Measurements from ENCODE around the gene DPH3.
A peak's percentile ranks its signal among the peaks of the same experiment; 100 is the strongest.

The DPH3 gene

GRCh38 chr3:16255326-16255725 lies 9.4 kb downstream of the DPH3 start:
- no peak for DNase-seq (ENCODE audit: low read depth in 3 of 3)

GRCh38 chr3:16254916-16255315 lies 9.8 kb downstream of the DPH3 start:
- DNase-seq (ENCODE audit: low read depth in 3 of 3) = no peak

- DNase-seq (ENCODE audit: low read depth in 3 of 3) = no peak
These were observed 11.1 kb downstream of the DPH3 start for GRCh38 chr3:16253601-16254000.

GRCh38 chr3:16252988-16253387 lies 11.8 kb downstream of the DPH3 start:
- DNase-seq (ENCODE audit: low read depth in 3 of 3) = no peak

- DNase-seq (ENCODE audit: low read depth in 3 of 3) = no peak
These were observed 12.3 kb downstream of the DPH3 start for GRCh38 chr3:16252243-16252978.

- no peak for DNase-seq (ENCODE audit: low read depth in 3 of 3)
These were observed 13.2 kb downstream of the DPH3 start for GRCh38 chr3:16251316-16252085.

GRCh38 chr3:16249886-16250285 lies 14.9 kb downstream of the DPH3 start:
- no peak for DNase-seq (ENCODE audit: low read depth in 3 of 3)

- DNase-seq (ENCODE audit: low read depth in 3 of 3) = no peak
These were observed 15.4 kb downstream of the DPH3 start for GRCh38 chr3:16249336-16249735.

- no peak for DNase-seq (ENCODE audit: low read depth in 3 of 3)
These were observed 16.2 kb downstream of the DPH3 start for GRCh38 chr3:16248556-16248955.

GRCh38 chr3:16247282-16248061 lies 17.3 kb downstream of the DPH3 start:
- DNase-seq (ENCODE audit: low read depth in 3 of 3) = peak; percentile 58 to 75 (median 65)

GRCh38 chr3:16245609-16246008 lies 19.1 kb downstream of the DPH3 start:
- no peak for DNase-seq (ENCODE audit: low read depth in 3 of 3)

- DNase-seq (ENCODE audit: low read depth in 3 of 3) = no peak
These were observed 20.8 kb downstream of the DPH3 start for GRCh38 chr3:16243706-16244490.

- DNase-seq (ENCODE audit: low read depth in 3 of 3) = no peak
These were observed 22.6 kb downstream of the DPH3 start for GRCh38 chr3:16242177-16242576.

GRCh38 chr3:16241225-16241624 lies 23.5 kb downstream of the DPH3 start:
- DNase-seq (ENCODE audit: low read depth in 3 of 3) = no peak

GRCh38 chr3:16240229-16241023 lies 24.3 kb downstream of the DPH3 start:
- DNase-seq (ENCODE audit: low read depth in 3 of 3) = no peak

GRCh38 chr3:16239780-16240179 lies 25.0 kb downstream of the DPH3 start:
- DNase-seq (ENCODE audit: low read depth in 3 of 3) = no peak

- no peak for DNase-seq (ENCODE audit: low read depth in 3 of 3)
These were observed 25.5 kb downstream of the DPH3 start for GRCh38 chr3:16239086-16239770.

GRCh38 chr3:16236856-16237393 lies 27.8 kb downstream of the DPH3 start:
- no peak for DNase-seq (ENCODE audit: low read depth in 3 of 3)

- DNase-seq (ENCODE audit: low read depth in 3 of 3) = no peak
These were observed 28.6 kb downstream of the DPH3 start for GRCh38 chr3:16236030-16236639.

GRCh38 chr3:16234281-16234680 lies 30.5 kb downstream of the DPH3 start:
- no peak for DNase-seq (ENCODE audit: low read depth in 3 of 3)
